Lower leg skin (tissue), 4 donors: ENCODE results near the gene TMEM52B. TPM values are rescaled to one million over a fixed set of nuclear protein-coding genes. Genes with fewer than 3 reads are reported as not detected.
"Not testable (repeated sequence)": the region's sequence is repeated elsewhere in the genome, so short reads cannot be mapped to it uniquely, and the experiment has no call there.

Experiments
- DNase-seq, 2 donors: peaks; one replicate each; pipeline ENCODE4 v3.0.0-alpha.2; 2019; ENCODE audit warnings: low spot score in 2 of 2
- H3K4me3 ChIP-seq: fragments of 200-600 bp; sonication (generic); 2 replicates; pipeline ENCODE4 v1.5.1; 2017; ENCODE audit warnings: mild to moderate bottlenecking, low read depth; ENCODE audit not compliant: poor library complexity, severe bottlenecking
- CTCF ChIP-seq, 3 donors: fragments of 450-650 bp; IDR thresholded peaks; one replicate each; pipeline ENCODE4 v1.5.1; 2016; ENCODE audit warnings: antibody characterized with exemption in 3 of 3, mild to moderate bottlenecking in 3 of 3, moderate library complexity in 2 of 3
- POLR2A ChIP-seq, 2 donors: fragments of 450-650 bp; IDR thresholded peaks; one replicate each; pipeline ENCODE4 v1.6.1; 2016 to 2017; ENCODE audit warnings: antibody characterized with exemption in 2 of 2, mild to moderate bottlenecking in 1 of 2, moderate library complexity in 1 of 2
- WGBS, 2 donors: methylation state at CpG; one replicate each; pipeline ENCODE4 v1.1.5; 2018; 5-methylcytosine and 5-hydroxymethylcytosine counted together
- intact Hi-C: fragments of 100-400 bp; cut with DNase I; formaldehyde crosslinking; loops from one replicate; pipeline ENCODE4 v1.15.0; 2023; ENCODE audit warnings: low total_unique reads
- total RNA-seq, 4 donors: library from RNA; depleted of rRNA; stranded (reverse); fragments of >200 nt; gene quantifications; one replicate each; pipeline ENCODE4 v1.1.0, GENCODE V29; 2016

Gene TMEM52B
- total RNA-seq, 4 donors from 2014 or later, result not detected

GRCh38 chr12:10184261-10184843 lies 5.5 kb downstream of the TMEM52B start:
- H3K4me3 ChIP-seq, result no peak overlapping the region
- DNase-seq, result no peak
- TF ChIP-seq POLR2A (IDR thresholded peaks at IDR 0.05) (no peak), CTCF (IDR thresholded peaks at IDR 0.05) (no peak)
- intact Hi-C loops, result no loop called here
- WGBS, 2 donors, result 59 to 69% methylated on average over 7 of the region's 7 CpGs

- TF ChIP-seq POLR2A (IDR thresholded peaks at IDR 0.05), result no peak
- TF ChIP-seq CTCF (IDR thresholded peaks at IDR 0.05), result no peak
- 34 to 40% methylated on average over 11 of the region's 11 CpGs for WGBS, 2 donors
- intact Hi-C loops, result no loop called here
- DNase-seq, result no peak
- no peak overlapping the region for H3K4me3 ChIP-seq
Observed at GRCh38 chr12:10186299-10186698, 7.5 kb downstream of the TMEM52B start.

GRCh38 chr12:10186958-10187357 lies 8.1 kb downstream of the TMEM52B start:
- DNase-seq, H3K4me3 ChIP-seq, intact Hi-C loops: not testable (repeated sequence)
- 81 to 89% methylated on average over 6 of the region's 6 CpGs for WGBS, 2 donors

GRCh38 chr12:10189653-10190052 lies 10.8 kb downstream of the TMEM52B start:
- intact Hi-C loops, result no loop called here
- TF ChIP-seq CTCF (IDR thresholded peaks at IDR 0.05) (no peak), POLR2A (IDR thresholded peaks at IDR 0.05) (no peak)
- H3K4me3 ChIP-seq, result no peak overlapping the region
- no peak for DNase-seq
- 32 to 33% methylated on average over 5 of the region's 5 CpGs for WGBS, 2 donors

- no peak overlapping the region for H3K4me3 ChIP-seq
- intact Hi-C loops, result no loop called here
- DNase-seq, result peak in 1 of 2 donors; percentile 44
- TF ChIP-seq CTCF (IDR thresholded peaks at IDR 0.05), result no peak
- no peak for TF ChIP-seq POLR2A (IDR thresholded peaks at IDR 0.05)
- WGBS, 2 donors, result 40 to 43% methylated on average over 13 of the region's 13 CpGs
Observed at GRCh38 chr12:10190558-10191388, 11.9 kb downstream of the TMEM52B start.

- intact Hi-C loops, result no loop called here
- H3K4me3 ChIP-seq, result no peak overlapping the region
- TF ChIP-seq CTCF (IDR thresholded peaks at IDR 0.05) (no peak), POLR2A (IDR thresholded peaks at IDR 0.05) (no peak)
- DNase-seq, result no peak
- WGBS, 2 donors, result 14 to 16% methylated on average over 2 of the region's 2 CpGs
Observed at GRCh38 chr12:10191865-10192264, 13.0 kb downstream of the TMEM52B start.
